HS-27A (cell line): ENCODE measurements around the gene ITSN2.
"Not testable (repeated sequence)": the region's sequence is repeated elsewhere in the genome, so short reads cannot be mapped to it uniquely, and the experiment has no call there.

Experiments used
- DNase-seq: peaks from one replicate; pipeline ENCODE4 v3.0.0-alpha.2; 2012; ENCODE audit warnings: low read depth, missing footprints

The ITSN2 gene

GRCh38 chr2:24214880-24215279 lies 145.5 kb downstream of the ITSN2 start:
- DNase-seq, result no peak

GRCh38 chr2:24211408-24211807 lies 148.9 kb downstream of the ITSN2 start:
- no peak for DNase-seq

GRCh38 chr2:24210723-24211122 lies 149.6 kb downstream of the ITSN2 start:
- no peak for DNase-seq

GRCh38 chr2:24210106-24210455 lies 150.3 kb downstream of the ITSN2 start:
- no peak for DNase-seq

- no peak for DNase-seq
These were observed 150.8 kb downstream of the ITSN2 start for GRCh38 chr2:24209389-24210105.

GRCh38 chr2:24208490-24208889 lies 151.8 kb downstream of the ITSN2 start:
- DNase-seq, result no peak

- DNase-seq, result no peak
These were observed 153.0 kb downstream of the ITSN2 start for GRCh38 chr2:24207359-24207758.

- DNase-seq, result no peak
These were observed 153.6 kb downstream of the ITSN2 start for GRCh38 chr2:24206714-24207113.

- DNase-seq, result no peak
These were observed 154.1 kb downstream of the ITSN2 start for GRCh38 chr2:24206242-24206641.

- no peak for DNase-seq
These were observed 155.2 kb downstream of the ITSN2 start for GRCh38 chr2:24205131-24205530.

GRCh38 chr2:24204505-24204904 lies 155.8 kb downstream of the ITSN2 start:
- DNase-seq, result no peak

GRCh38 chr2:24203787-24204150 lies 156.6 kb downstream of the ITSN2 start:
- DNase-seq, result no peak

GRCh38 chr2:24203029-24203786 lies 157.1 kb downstream of the ITSN2 start:
- no peak for DNase-seq

- DNase-seq, result no peak
These were observed 159.5 kb downstream of the ITSN2 start for GRCh38 chr2:24200799-24201198.

GRCh38 chr2:24199968-24200590 lies 160.3 kb downstream of the ITSN2 start:
- DNase-seq, result no peak

- DNase-seq, result not testable (repeated sequence)
These were observed 163.1 kb downstream of the ITSN2 start for GRCh38 chr2:24197213-24197612.

GRCh38 chr2:24191848-24192247 lies 168.5 kb downstream of the ITSN2 start:
- no peak for DNase-seq

- DNase-seq, result no peak
These were observed 169.2 kb downstream of the ITSN2 start for GRCh38 chr2:24191156-24191555.

GRCh38 chr2:24190503-24190902 lies 169.8 kb downstream of the ITSN2 start:
- no peak for DNase-seq

- DNase-seq, result no peak
These were observed 170.8 kb downstream of the ITSN2 start for GRCh38 chr2:24189551-24189950.

- no peak for DNase-seq
These were observed 176.8 kb downstream of the ITSN2 start for GRCh38 chr2:24183366-24184069.

GRCh38 chr2:24182507-24182906 lies 177.8 kb downstream of the ITSN2 start:
- DNase-seq, result no peak

GRCh38 chr2:24181849-24182248 lies 178.5 kb downstream of the ITSN2 start:
- DNase-seq, result no peak
